Measurements from ENCODE around the gene KDM4B.

KDM4B gene

DNA sequence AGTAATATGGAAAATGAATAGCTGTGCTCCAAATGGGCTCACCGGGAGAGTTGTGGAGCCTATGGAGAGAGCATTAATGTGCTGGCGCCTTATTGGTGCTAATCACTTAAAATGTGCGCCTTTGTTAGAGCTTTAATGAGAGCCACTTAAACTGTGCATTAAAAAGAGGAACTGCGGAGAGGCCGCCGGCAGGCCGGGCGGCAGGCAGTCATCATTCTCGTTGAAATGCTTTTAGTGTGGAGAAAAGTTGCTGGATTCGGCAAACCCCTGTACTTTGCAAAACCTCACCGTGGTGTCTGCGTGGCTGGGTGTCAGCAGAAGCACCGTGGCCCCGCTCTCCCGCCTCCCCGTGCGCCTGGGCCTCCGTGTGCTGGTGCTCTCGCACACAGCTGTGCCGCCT, 105.5 kb downstream of the KDM4B start:
- H3K9me3 ChIP-seq (ENCODE audit: severe bottlenecking): no peaks in the 10 kb centered on the region
- no peak overlapping the region for H3K27ac ChIP-seq (ENCODE audit: poor library complexity, severe bottlenecking)
- TF ChIP-seq, protein P1, sequence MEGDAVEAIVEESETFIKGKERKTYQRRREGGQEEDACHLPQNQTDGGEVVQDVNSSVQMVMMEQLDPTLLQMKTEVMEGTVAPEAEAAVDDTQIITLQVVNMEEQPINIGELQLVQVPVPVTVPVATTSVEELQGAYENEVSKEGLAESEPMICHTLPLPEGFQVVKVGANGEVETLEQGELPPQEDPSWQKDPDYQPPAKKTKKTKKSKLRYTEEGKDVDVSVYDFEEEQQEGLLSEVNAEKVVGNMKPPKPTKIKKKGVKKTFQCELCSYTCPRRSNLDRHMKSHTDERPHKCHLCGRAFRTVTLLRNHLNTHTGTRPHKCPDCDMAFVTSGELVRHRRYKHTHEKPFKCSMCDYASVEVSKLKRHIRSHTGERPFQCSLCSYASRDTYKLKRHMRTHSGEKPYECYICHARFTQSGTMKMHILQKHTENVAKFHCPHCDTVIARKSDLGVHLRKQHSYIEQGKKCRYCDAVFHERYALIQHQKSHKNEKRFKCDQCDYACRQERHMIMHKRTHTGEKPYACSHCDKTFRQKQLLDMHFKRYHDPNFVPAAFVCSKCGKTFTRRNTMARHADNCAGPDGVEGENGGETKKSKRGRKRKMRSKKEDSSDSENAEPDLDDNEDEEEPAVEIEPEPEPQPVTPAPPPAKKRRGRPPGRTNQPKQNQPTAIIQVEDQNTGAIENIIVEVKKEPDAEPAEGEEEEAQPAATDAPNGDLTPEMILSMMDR (IDR thresholded peaks at IDR 0.05; ENCODE audit: poor library complexity, severe bottlenecking): no peak
- DNase-seq (ENCODE audit: low spot score) (no peak), ATAC-seq (ENCODE audit: low read depth) (no peak)
- no peak overlapping the region for H3K4me3 ChIP-seq (ENCODE audit: severe bottlenecking)
- H3K36me3 ChIP-seq (ENCODE audit: low read depth): no peaks in the 10 kb centered on the region
- H3K4me1 ChIP-seq (ENCODE audit: insufficient read depth, poor library complexity, severe bottlenecking): no peaks in the 10 kb centered on the region
- no peaks in the 10 kb centered on the region for H3K27me3 ChIP-seq (ENCODE audit: insufficient read depth, poor library complexity, severe bottlenecking)

DNA sequence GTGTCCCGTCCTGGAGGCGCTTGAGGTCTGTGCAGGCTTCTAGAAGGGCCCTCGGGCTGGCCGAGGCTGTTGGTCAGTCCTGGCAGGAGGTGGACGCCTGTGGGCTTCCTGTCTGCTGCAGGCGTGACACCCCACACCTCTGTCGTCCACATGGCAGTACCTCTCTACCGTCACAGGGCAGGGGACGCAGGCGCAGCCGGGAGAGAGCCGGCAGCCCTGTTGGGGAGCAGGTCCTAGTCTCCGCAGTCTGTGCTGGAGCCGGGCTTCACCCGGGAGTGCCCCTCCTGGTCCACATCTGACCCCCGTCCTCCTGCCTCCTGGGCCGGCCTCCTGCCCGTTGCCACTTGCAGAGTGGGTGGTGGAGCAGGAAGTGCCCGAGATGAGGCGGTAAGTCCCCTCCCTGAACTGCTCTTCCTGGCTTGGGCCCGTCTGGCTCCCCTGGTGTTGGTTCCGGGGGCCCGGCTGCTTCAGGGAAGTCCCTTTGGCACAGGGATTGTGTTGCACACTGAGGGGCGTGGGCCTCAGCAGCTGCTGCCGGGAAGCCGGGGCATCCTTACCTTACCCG, 106.0 kb downstream of the KDM4B start:
- Histone ChIP-seq H3K4me1 (ENCODE audit: insufficient read depth, poor library complexity, severe bottlenecking) (no peaks in the 10 kb centered on the region), H3K9me3 (ENCODE audit: severe bottlenecking) (no peaks in the 10 kb centered on the region), H3K36me3 (ENCODE audit: low read depth) (no peaks in the 10 kb centered on the region), H3K27me3 (ENCODE audit: insufficient read depth, poor library complexity, severe bottlenecking) (no peaks in the 10 kb centered on the region), H3K27ac (ENCODE audit: poor library complexity, severe bottlenecking) (no peak overlapping the region), H3K4me3 (ENCODE audit: severe bottlenecking) (no peak overlapping the region)
- DNase-seq (ENCODE audit: low spot score): no peak
- no peak for ATAC-seq (ENCODE audit: low read depth)
- TF ChIP-seq, protein P1 (IDR thresholded peaks at IDR 0.05; ENCODE audit: poor library complexity, severe bottlenecking): no peak

DNA sequence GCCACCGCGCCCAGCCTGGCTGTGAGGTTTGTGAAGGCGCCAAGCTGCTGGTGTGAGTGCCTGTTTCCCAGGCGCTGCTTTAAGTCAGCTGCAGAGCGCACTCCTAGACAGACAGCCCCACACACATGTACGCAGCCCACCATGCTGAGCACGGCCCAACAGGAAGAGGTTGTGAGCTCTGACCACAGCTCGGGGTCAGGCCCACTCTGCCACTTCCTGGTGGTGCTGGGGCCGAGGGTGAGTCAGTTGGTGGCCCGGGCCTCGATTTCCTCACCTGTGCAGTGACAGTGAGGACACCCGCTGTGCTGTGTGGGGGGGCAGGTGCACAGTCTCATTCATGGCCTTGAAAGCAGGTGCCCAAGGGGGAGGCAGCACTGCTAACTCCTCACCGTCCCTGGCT, 106.7 kb downstream of the KDM4B start:
- H3K27me3 ChIP-seq (ENCODE audit: insufficient read depth, poor library complexity, severe bottlenecking): no peaks in the 10 kb centered on the region
- no peak for ATAC-seq (ENCODE audit: low read depth)
- no peaks in the 10 kb centered on the region for H3K9me3 ChIP-seq (ENCODE audit: severe bottlenecking)
- TF ChIP-seq, protein P1 (IDR thresholded peaks at IDR 0.05; ENCODE audit: poor library complexity, severe bottlenecking): no peak
- no peak overlapping the region for H3K27ac ChIP-seq (ENCODE audit: poor library complexity, severe bottlenecking)
- H3K4me3 ChIP-seq (ENCODE audit: severe bottlenecking): no peak overlapping the region
- H3K36me3 ChIP-seq (ENCODE audit: low read depth): no peaks in the 10 kb centered on the region
- DNase-seq (ENCODE audit: low spot score): no peak
- no peaks in the 10 kb centered on the region for H3K4me1 ChIP-seq (ENCODE audit: insufficient read depth, poor library complexity, severe bottlenecking)

DNA sequence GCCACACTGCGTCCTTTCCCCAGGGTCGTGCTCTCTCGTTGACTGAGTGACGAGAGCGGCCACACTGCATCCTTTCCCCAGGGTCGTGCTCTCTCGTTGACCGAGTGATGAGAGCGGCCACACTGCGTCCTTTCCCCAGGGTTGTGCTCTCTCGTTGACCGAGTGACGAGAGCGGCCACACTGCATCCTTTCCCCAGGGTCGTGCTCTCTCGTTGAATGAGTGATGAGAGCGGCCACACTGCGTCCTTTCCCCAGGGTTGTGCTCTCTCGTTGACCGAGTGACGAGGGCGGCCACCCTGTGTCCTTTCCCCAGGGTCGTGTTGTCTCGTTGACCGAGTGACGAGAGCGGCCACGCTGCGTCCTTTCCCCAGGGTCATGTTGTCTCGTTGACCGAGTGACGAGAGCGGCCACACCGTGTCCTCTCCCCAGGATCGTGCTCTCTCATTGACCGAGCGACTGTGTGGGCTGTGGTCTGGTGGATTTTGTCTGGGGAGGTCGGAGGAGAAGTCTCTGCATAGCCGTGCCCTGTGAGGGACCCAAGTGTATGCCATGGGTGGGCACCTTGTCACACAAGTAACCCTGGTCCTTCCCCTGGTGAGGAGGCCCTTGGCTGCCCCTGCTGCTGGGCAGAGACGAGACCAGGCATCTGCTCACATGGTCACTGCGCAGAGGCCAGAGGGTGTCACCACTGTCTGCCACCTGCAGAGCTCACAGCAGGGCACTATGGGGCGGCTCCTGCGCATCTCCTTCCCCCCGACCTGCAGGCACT, 107.7 kb downstream of the KDM4B start:
- Histone ChIP-seq H3K9me3 (ENCODE audit: severe bottlenecking) (no peaks in the 10 kb centered on the region), H3K27me3 (ENCODE audit: insufficient read depth, poor library complexity, severe bottlenecking) (no peaks in the 10 kb centered on the region), H3K36me3 (ENCODE audit: low read depth) (no peaks in the 10 kb centered on the region), H3K4me1 (ENCODE audit: insufficient read depth, poor library complexity, severe bottlenecking) (no peaks in the 10 kb centered on the region), H3K4me3 (ENCODE audit: severe bottlenecking) (no peak overlapping the region), H3K27ac (ENCODE audit: poor library complexity, severe bottlenecking) (no peak overlapping the region)
- no peak for DNase-seq (ENCODE audit: low spot score)
- TF ChIP-seq, protein P1 (IDR thresholded peaks at IDR 0.05; ENCODE audit: poor library complexity, severe bottlenecking): no peak
- ATAC-seq (ENCODE audit: low read depth): no peak

DNA sequence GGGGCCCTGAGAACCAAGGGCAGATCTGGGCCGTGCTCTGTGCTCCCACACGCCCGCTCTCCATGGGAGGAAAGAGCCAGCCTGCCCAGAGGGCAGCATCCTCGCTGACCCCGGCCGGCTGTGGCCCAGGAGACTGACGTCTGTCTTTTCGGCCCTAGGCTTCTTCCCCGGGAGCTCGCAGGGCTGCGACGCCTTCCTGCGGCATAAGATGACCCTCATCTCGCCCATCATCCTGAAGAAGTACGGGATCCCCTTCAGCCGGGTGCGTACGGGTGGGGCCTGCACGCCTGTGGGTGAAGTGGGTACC, 108.2 kb downstream of the KDM4B start:
- Histone ChIP-seq H3K36me3 (ENCODE audit: low read depth) (no peaks in the 10 kb centered on the region), H3K27me3 (ENCODE audit: insufficient read depth, poor library complexity, severe bottlenecking) (no peaks in the 10 kb centered on the region), H3K9me3 (ENCODE audit: severe bottlenecking) (no peaks in the 10 kb centered on the region), H3K4me1 (ENCODE audit: insufficient read depth, poor library complexity, severe bottlenecking) (no peaks in the 10 kb centered on the region), H3K27ac (ENCODE audit: poor library complexity, severe bottlenecking) (no peak overlapping the region), H3K4me3 (ENCODE audit: severe bottlenecking) (no peak overlapping the region)
- ATAC-seq (ENCODE audit: low read depth) (no peak), DNase-seq (ENCODE audit: low spot score) (no peak)
- TF ChIP-seq, protein P1 (IDR thresholded peaks at IDR 0.05; ENCODE audit: poor library complexity, severe bottlenecking): no peak
